ENCODE results near the gene CA5B.
A peak's percentile ranks its signal among the peaks of the same experiment; 100 is the strongest.
"Not testable (repeated sequence)": the region's sequence is repeated elsewhere in the genome, so short reads cannot be mapped to it uniquely, and the experiment has no call there.

The CA5B gene

DNA sequence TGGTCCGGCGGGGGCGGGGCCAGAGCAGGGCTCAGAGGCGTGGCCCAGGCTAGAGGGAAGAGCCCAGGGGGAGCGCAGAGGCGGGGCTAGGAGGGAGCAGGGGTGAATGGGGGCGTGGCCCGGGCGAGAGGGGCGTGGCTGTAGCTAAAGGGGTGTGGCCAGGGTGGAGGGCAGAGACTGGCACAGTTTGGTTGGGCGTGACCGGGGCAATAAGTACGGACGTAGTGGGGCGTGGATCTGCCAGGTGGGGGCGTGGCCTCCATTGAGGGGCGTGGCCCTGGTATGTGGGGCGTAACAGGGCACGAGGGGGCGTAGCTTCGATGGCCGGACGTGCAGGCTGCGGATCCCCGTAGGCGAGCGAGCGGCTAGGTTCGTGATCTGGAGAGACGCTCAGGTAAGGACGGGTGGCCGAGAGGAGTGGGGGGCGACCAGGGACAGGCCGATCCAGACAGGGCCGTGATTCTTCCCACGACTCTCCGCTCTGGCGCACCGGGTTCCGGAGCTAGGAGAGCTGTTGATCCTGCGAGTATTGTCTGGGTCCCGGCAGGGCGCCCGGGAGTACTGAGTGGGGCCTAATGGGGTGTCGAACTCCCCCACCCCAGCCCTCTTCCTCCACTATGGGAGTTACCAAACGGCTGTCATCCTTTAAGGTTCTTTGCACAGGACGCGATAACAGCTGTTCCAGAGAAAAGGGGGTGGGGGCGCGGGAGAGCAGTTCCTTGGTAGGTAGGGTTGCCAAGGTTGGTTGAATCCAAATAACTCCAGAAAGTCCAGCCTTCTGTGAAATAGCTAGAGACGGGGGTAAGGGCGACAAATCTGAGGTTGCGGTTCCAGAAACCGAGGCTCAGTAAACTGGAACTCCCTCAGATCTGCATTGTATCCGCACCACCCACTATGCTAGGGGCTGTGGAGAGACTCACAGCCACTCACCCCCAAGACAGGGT lies at the start of gene CA5B:
Gene CA5B (plus strand): TSS at position 312 of the 944 bp plus-strand sequence. CDS start 11,754 bp downstream, outside the sequence.
- DNase-seq (ENCODE audit: low spot score) = peak; percentile 92

DNA sequence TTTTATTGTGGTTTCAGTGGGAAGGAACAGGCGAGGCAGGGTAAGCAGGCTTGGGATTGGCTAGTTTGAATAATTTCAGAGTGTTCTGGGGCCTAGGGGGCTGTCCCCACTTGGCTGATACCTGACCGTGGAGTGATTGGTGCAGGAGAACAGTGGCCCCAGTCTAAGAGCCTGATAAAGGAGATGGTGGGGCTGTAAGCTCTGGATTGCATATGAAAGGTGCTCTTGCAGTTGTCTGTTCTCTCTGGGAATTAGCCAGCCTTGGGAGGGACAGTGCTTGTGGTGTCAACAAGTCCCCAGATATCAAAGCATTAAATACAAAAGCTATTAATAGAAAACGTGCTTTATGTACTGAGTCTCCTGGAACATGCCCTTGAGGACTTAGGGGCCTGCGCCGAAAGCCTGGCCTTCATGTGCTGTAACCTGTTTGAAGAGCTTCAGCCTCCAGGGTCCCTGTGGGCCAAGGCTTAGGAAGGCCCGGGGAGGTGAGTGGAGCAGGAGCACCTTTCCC lies 43.1 kb upstream of the CA5B start:
- no peak for DNase-seq (ENCODE audit: low spot score)

GRCh38 chrX:15696516-15696915 lies 41.6 kb upstream of the CA5B start:
- DNase-seq (ENCODE audit: low spot score) = no peak

- no peak for DNase-seq (ENCODE audit: low spot score)
Measured at GRCh38 chrX:15702488-15703371, 35.3 kb upstream of the CA5B start.

DNA sequence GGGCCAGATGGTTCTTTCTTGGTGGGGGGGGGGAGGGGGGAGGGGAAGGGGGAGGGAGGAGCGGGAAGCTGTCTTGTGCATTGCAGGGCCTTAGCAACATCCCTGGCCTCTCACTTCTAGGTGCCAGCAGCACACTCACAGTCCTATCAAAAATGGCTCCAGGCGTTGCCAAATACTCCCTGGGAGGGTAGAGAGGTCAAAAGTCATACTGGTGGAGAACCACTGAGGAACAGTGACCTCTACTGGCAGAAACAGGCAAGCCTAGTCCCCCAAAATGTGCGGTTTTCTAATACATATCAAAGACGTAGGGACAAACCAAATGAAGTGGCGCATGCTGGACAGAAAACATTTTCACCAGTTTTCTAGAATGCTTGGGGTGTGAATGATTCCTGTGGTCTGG lies 34.3 kb upstream of the CA5B start:
- DNase-seq (ENCODE audit: low spot score) = not testable (repeated sequence)

GRCh38 chrX:15704273-15704672 lies 33.8 kb upstream of the CA5B start:
- DNase-seq (ENCODE audit: low spot score) = not testable (repeated sequence)

- no peak for DNase-seq (ENCODE audit: low spot score)
Measured at GRCh38 chrX:15714529-15714928, 23.5 kb upstream of the CA5B start.

- DNase-seq (ENCODE audit: low spot score) = no peak
Measured at GRCh38 chrX:15718283-15718970, 19.6 kb upstream of the CA5B start.

- DNase-seq (ENCODE audit: low spot score) = no peak
Measured at GRCh38 chrX:15719324-15719968, 18.6 kb upstream of the CA5B start.

- no peak for DNase-seq (ENCODE audit: low spot score)
Measured at GRCh38 chrX:15721911-15722310, 16.2 kb upstream of the CA5B start.

- DNase-seq (ENCODE audit: low spot score) = no peak
Measured at GRCh38 chrX:15723887-15724517, 14.1 kb upstream of the CA5B start.

DNA sequence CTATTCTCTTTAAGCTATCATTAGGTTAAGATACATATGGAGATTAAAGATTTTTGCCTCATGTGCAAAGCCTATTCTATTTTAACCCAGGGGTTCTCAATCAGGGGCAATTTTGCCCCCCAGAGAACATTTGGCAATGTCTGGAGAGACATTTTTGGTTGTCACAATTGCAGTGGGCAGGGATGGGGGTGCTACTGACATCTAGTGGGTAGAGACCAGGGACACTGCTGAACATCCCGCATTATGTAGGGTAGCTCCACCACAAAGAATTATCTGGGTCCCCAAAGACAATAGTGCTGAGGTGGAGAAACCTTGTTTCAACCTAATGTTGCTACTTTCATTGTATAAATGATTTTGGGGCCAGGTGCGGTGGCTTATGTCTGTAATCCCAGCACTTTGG lies 13.2 kb upstream of the CA5B start:
- DNase-seq (ENCODE audit: low spot score) = no peak

GRCh38 chrX:15731368-15731767 lies 6.7 kb upstream of the CA5B start:
- DNase-seq (ENCODE audit: low spot score) = not testable (repeated sequence)

GRCh38 chrX:15737190-15737958 lies 696 bp upstream of the CA5B start:
- DNase-seq (ENCODE audit: low spot score) = no peak

- no peak for DNase-seq (ENCODE audit: low spot score)
Measured at GRCh38 chrX:15739886-15740285, 1.8 kb downstream of the CA5B start.

GRCh38 chrX:15744181-15744867 lies 6.3 kb downstream of the CA5B start:
- DNase-seq (ENCODE audit: low spot score) = no peak

- DNase-seq (ENCODE audit: low spot score) = no peak
Measured at GRCh38 chrX:15745179-15745578, 7.1 kb downstream of the CA5B start.

- DNase-seq (ENCODE audit: low spot score) = not testable (repeated sequence)
Measured at GRCh38 chrX:15746651-15747050, 8.6 kb downstream of the CA5B start.

GRCh38 chrX:15747626-15748173 lies 9.6 kb downstream of the CA5B start:
- DNase-seq (ENCODE audit: low spot score) = no peak

Measured in germinal center (tissue), 1 donor.